Upper lobe of left lung (tissue), 4 donors: Measurements from ENCODE around the gene MAGI2.

ENCODE experiments used
- EP300 ChIP-seq, 4 donors: sonication (generic); formaldehyde crosslinking; IDR thresholded peaks; one replicate each; pipeline ENCODE4 v1.5.1; 2017; ENCODE audit warnings: antibody characterized with exemption in 4 of 4, control low read depth in 2 of 4
- POLR2A ChIP-seq, 4 donors: fragments of 450-650 bp; IDR thresholded peaks; one replicate each; pipeline ENCODE4 v1.5.1; 2016 to 2017; ENCODE audit warnings: antibody characterized with exemption in 4 of 4, mild to moderate bottlenecking in 2 of 4
- POLR2AphosphoS5 ChIP-seq, 2 donors: sonication (generic); formaldehyde crosslinking; IDR thresholded peaks; one replicate each; pipeline ENCODE4 v1.5.1; 2017; ENCODE audit warnings: antibody characterized with exemption in 2 of 2
- TF ChIP-seq, protein P1 (sequence below), 6 experiments: fragments of 450-650 bp in 4 of 6; fragments of 200-600 bp in 2 of 6; sonication (generic) in 2 of 6; IDR thresholded peaks; one replicate each; pipeline ENCODE4 v1.5.1; 2016 to 2019; ENCODE audit warnings: antibody characterized with exemption in 6 of 6

GRCh38 chr7:78479348-78479747 lies 974.1 kb downstream of the MAGI2 start:
- TF ChIP-seq, protein P1, sequence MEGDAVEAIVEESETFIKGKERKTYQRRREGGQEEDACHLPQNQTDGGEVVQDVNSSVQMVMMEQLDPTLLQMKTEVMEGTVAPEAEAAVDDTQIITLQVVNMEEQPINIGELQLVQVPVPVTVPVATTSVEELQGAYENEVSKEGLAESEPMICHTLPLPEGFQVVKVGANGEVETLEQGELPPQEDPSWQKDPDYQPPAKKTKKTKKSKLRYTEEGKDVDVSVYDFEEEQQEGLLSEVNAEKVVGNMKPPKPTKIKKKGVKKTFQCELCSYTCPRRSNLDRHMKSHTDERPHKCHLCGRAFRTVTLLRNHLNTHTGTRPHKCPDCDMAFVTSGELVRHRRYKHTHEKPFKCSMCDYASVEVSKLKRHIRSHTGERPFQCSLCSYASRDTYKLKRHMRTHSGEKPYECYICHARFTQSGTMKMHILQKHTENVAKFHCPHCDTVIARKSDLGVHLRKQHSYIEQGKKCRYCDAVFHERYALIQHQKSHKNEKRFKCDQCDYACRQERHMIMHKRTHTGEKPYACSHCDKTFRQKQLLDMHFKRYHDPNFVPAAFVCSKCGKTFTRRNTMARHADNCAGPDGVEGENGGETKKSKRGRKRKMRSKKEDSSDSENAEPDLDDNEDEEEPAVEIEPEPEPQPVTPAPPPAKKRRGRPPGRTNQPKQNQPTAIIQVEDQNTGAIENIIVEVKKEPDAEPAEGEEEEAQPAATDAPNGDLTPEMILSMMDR (IDR thresholded peaks at IDR 0.05) = no peak
- TF ChIP-seq POLR2A (IDR thresholded peaks at IDR 0.05) = no peak
- no peak for TF ChIP-seq POLR2AphosphoS5 (IDR thresholded peaks at IDR 0.05)
- TF ChIP-seq EP300 (IDR thresholded peaks at IDR 0.05) = no peak
